Myocyte (in vitro differentiated cells): ENCODE measurements around the gene PTX4. TPM values are rescaled to one million over a fixed set of nuclear protein-coding genes. Genes with fewer than 3 reads are reported as not detected.

Experiments
- DNase-seq: peaks from one replicate; pipeline ENCODE4 v3.0.0-alpha.2; 2012; ENCODE audit warnings: low read depth
- polyA plus RNA-seq: library from polyadenylated mRNA; unstranded; fragments of >200 nt; gene quantifications from one replicate; pipeline ENCODE4 v1.2.1, GENCODE V29; 2012; ENCODE audit warnings: missing spikeins
- total RNA-seq: library from RNA; depleted of rRNA; stranded (reverse); fragments of >200 nt; gene quantifications from 2 replicates; pipeline ENCODE4 v1.2.3, GENCODE V29; 2014

PTX4 gene, protein sequence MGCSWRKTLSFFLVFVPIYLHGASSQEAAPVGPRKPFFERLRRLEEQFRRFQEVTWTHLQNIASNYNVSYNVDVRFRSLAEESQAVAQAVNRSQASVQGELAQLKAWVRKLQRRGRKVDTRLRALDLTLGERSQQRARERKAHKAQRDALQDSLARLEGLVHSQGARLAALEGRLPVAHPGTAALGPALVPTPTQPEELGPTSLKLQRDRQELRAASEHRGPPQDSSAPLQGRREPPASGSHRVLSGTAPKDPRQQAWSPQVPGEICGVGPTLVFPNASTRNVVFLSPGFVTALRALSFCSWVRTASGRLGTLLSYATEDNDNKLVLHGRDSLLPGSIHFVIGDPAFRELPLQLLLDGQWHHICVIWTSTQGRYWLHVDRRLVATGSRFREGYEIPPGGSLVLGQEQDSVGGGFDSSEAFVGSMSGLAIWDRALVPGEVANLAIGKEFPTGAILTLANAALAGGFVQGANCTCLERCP
- not detected in 2 replicates for total RNA-seq
- polyA plus RNA-seq = not detected

DNA sequence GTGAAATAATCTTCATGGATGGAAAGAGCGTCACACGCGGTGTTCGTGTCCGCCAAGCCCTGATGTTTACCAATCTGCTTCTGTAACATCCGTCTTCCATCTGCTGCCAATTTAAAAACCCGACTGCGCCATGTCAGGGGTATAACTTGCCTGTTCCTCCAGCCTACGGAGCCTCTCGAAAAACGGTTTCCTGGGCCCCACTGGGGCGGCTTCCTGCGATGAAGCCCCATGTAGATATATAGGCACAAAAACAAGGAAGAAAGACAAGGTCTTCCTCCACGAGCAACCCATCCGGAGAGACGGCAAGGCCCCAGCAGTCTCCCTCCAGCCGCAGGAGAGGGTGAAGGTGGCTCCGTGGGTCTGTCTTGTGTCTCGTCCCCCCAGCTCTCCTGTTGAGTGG lies at the start of gene PTX4:
Gene PTX4, minus strand, starts transcription at position 326 of the 400 bp plus-strand sequence. Its CDS starts 35 bp downstream, at position 291.
- DNase-seq = no peak

DNA sequence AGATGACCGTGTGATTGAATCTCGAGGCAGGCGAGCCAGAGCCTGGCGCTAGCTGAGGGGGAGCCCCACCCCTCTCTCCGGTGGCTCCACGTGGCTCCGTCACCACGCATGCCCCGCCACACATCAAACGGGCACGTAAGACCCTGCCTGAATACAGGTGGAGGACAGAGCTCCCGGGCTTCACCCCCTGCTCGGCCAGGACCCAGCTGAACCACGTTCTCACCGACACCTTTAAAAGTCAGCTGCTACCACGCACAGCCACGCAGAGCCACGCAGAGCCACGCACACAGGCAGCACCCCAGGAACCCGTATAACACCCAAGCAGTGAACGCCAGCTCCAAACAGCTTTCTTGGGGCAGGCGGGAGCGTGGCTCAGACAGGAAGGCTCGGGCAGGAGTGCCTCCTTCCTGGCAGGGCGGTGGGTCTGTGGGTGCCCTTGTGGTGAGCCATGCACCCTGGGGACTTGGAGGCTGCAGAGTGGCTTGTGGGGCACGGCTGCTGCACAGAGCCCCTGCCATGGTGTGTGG lies 49.1 kb upstream of the PTX4 start:
- DNase-seq = no peak

DNA sequence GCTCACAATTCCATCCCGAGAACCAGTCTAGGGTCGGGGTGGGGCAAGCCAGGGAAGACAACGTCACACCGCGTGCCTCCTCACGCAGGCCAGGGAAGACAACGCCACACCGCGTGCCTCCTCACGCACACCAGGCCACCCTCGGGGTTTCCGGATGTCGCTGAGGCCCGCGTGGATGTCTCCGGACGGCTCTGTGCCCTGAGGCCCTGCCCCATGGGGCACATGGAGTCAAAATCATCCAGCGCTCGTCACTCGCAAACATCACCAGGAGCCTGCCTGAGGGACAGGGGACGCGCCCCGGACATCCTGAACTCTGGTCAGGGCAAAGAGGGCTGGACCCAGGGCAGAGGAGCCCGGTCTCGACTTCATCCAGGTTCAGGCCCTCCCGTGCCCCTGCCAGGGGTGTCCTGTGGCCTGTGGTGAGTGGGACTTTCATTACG lies 48.4 kb upstream of the PTX4 start:
- DNase-seq = no peak

DNA sequence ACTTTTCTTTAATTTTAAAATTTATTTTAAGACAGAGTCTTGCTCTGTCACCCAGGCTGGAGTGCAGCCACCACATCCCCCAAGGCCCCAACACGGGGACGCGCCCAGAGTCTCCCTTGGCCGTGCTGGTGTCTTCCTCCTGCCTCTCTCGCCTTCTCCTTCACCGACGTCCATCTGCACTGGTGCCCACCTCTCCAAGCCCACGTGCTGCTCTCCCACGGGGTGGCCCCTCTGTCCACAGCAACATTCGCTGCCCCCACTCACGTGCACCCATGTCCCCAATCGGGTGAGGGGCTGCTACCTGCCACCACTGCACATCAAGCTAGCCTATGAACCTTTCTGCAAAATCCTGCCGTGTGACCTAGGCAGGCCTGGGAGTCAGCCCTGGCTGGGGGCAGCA lies 47.9 kb upstream of the PTX4 start:
- DNase-seq = no peak

DNA sequence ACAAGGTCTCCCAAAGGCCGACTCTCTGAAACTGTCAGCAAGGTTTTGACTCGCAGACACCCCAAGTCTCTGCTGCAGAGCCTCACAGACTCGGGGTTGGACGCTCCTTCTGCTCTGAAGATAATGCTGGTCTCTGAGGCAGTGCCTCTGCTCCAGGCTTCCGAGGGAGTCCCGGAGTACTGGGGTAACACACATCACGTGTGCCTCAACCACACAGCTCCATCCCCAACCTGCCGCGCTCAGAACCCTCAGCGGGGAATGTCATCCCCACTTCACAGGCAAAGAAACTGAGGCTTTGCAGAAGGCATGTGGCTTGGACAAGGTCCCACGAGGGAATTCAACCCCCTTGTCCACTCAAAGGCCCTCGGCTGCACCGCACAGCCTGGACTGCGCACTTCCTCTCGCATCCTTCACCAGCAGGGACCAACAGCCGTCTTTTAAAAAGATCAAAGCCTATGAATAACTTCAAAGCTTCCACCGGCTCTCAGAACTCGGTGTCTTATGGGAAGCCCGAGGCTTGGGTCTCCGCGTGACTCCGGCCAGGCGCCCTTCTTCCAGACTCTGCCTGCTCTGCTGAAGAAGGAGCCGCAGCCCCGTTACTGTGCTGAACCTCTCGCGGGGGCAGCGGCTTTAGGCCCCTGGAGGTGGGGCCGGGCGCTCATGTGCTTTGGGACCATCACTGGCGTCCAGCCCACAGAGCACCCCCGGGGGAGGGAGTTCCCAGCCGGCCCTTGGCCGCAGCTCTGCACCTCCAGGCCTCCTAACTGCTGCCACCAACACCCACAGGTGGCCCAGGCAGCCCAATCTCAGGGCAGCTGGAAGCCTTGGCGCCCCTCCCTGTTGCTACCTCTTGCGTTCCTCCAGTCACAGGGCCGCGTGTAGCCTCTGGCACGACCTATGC lies 46.9 kb upstream of the PTX4 start:
- no peak for DNase-seq

DNA sequence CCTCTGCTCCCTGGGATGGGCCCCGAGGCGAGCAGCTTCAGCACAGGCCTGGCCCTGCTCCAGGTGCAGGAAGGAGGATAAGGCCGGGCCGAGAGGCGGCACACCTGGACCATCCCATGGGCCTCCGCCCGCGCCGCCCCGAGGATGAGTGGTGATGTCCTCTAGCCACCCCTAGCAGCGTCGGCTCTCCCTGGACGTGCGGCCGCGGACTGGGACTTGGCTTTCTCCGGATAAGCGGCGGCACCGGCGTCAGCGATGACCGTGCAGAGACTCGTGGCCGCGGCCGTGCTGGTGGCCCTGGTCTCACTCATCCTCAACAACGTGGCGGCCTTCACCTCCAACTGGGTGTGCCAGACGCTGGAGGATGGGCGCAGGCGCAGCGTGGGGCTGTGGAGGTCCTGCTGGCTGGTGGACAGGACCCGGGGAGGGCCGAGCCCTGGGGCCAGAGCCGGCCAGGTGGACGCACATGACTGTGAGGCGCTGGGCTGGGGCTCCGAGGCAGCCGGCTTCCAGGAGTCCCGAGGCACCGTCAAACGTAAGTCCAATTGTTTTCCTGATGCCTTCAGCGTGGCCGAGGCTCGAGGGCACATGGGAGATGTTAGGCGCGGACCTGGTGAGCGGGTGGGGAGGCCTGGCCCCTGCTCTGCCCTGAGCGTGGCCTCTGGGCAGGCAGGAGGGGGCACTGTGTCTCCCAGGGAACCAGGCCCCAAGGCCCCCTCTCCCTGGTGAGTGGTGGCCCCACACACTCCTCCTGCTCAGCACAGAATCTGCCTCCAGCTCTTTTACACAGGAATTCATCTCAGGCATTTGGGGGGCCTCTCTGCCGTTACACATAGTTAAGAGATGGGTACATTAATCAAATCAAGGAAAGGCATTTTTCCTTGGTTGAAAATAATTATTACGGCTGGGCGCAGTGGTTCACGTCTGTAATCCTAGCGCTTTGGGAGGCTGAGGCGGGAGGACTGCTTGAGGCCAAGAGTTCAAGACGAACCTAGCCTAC lies 45.6 kb upstream of the PTX4 start:
- DNase-seq = no peak

DNA sequence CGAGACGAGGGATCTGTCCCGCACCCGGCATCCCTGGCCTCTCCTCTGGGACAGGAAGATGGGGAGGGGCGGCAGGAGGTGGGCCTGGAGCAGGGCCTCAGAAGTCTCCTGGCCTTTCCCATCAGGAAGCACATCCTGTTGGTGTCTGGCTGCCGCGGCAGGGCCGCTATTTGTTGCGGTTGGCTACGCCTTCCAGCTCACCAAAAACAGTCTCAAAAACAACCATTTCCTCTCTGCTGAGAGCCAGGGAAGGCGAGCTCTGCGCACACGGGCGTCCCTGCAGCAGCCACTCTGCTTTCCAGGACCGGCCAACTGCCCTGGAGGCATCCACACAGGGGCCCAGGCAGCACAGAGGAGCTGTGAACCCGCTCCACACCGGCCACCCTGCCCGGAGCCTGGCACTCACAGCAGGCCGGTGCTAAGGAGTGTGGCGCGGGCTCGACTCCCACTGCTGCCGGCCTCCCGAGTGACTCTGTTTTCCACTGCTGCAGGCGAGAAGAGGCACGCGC lies 44.8 kb upstream of the PTX4 start, which contains the start of gene TMEM204:
Gene TMEM204, plus strand, starts transcription at position 224 of the 509 bp plus-strand sequence. CDS start 610 bp downstream, outside the sequence.
- DNase-seq = no peak

DNA sequence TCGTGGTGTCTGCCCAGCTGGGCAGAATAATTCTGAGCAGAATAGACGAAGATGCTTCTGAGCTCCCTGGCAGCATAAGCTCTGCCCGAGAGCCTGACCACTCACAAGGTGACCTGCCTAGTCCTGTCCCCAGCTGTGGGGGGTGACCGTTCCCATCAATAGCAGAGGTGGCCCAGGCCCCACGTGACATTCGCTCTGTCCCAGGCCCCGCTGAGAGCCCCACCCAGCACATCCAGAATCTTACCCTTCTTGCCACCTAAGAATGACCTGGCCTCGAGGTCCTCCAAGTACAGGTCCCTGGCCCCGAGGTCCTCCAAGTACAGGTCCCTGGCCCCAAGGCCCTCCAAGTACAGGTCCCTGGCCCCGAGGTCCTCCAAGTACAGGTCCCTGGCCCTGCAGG lies 44.0 kb upstream of the PTX4 start:
- no peak for DNase-seq

DNA sequence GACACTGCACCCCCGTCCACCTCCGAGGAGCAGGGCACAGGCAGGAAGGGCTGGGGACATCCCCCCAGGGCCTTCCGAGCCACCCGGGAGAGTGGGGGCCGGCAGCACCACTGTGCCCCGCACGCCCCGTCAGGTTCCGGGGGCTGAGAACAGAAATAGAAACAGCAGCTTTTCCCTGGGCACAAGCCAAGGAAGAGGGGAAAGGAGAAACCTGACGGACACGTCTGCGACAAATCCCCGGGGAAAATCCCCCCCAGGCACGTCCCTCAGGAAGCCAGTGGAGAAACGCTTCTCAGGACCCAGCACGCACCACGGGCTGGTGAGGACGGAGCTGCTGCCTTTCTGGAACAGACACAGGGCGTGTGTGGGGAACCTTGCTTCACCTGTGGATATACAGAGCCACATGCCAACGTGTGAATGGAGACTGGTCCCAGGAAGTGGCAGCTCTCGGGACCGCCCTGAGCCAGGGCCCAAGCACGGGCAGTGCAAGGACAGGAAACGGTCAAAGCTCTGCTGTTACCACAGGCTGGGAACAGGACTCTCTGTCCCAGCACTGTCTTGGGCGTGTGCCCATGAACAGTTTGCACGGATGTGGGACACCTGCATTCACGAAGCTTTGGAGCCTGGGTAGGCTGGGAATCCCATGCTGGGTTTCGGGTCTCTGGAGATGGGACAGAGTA lies 43.5 kb upstream of the PTX4 start:
- no peak for DNase-seq

DNA sequence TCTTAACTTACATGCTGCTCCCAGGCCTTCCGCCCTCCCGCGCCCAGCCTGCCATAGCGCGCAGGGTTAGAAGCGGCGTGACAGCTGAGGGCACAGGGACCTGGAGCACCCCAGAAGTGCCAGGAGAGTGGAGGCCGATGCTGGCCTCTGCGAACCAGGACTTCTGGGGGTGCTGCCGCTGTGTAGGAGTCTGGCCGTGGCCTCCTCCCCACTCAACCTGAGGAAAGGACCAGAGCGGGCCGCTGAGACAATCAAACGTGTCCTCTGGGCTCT lies 42.8 kb upstream of the PTX4 start:
- no peak for DNase-seq

DNA sequence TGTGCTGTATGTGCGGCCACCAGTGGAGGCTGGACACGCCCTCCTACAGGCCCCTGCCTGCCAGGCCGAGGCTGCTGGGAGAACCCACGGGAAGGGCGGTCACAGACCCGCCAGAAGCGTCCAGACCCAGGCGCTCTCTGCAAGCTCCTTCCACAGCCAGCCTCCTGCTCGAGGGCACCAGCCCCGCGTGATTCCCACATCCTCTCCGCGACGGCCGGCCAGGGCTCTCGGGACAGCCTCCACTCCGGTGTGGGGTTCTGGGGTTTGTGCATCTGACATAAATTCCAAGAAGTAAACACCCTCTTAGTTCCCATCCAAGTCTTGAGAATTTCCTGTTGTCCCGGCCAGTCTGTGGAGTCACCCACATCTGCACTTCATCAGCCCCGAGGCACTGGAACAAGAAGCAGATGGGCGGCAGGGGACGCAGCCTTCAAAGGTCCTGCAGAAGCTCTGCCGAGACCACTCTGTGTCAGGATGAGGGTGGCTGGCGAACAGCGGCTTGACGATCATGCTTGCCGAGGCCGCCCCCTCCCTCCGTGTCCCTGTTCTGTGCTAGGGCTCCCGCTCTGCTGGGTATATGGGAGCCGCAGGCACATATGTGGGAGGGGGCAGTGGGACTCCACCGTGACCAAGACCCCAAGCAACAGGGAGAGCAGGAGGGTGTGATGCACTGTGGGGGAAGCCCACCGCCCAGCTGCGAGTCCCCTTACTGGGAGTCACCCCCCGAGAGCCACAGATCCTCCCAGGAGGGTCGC lies 42.3 kb upstream of the PTX4 start:
- DNase-seq = no peak

DNA sequence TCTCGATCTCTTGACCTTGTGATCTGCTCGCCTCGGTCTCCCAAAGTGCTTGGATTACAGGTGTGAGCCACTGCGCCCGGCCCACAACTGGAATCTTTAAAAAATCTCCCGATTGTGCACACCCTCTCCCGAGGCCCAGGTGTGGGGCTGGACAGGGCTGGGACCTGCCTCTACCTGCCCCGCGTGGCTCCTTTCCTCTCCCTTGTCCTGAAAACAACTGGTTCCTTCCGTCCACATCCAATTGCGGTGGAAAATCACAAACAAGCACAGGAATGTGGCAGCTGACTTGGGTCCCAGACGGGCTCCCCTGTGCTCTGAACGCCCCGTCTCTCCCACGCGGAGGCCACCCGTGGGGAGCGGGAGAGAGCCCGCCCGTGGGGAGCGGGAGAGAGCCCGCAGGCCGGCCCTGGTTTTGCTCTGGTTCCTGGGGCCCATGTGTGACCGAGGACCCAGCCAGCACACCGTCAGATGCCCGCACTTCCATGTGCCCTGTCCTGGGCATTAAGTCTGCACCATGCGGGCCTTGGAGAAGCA lies 41.7 kb upstream of the PTX4 start:
- no peak for DNase-seq

DNA sequence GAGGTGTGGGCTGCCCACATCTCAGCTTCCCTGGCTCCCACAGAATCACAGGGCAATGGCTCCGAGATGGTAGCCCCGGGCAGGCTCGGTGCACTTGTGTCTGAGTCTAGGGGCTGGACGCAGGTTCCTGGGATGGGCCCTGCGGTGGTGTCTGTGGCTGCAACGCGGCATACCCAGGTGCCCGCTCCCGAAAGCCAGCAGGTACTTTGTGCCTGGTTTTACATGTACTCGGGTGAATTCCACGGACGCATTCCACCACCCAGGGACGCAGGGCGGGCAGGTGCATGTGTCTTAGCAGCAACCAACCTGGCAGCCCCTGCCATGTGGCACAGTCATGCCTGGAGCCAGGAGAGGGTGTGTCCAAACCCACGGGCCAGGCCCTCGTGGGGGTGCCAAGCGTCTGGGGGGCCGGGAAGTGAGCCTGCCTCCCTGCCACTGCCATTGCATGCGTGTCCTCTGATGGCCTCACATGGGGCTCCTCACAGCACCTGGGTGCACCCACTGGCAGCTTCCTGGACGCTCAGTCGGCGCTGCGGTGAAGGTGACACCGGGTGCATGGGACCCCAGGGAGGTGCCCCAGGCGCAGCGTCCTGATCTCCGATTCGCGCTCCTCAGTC lies 40.3 kb upstream of the PTX4 start:
- no peak for DNase-seq

DNA sequence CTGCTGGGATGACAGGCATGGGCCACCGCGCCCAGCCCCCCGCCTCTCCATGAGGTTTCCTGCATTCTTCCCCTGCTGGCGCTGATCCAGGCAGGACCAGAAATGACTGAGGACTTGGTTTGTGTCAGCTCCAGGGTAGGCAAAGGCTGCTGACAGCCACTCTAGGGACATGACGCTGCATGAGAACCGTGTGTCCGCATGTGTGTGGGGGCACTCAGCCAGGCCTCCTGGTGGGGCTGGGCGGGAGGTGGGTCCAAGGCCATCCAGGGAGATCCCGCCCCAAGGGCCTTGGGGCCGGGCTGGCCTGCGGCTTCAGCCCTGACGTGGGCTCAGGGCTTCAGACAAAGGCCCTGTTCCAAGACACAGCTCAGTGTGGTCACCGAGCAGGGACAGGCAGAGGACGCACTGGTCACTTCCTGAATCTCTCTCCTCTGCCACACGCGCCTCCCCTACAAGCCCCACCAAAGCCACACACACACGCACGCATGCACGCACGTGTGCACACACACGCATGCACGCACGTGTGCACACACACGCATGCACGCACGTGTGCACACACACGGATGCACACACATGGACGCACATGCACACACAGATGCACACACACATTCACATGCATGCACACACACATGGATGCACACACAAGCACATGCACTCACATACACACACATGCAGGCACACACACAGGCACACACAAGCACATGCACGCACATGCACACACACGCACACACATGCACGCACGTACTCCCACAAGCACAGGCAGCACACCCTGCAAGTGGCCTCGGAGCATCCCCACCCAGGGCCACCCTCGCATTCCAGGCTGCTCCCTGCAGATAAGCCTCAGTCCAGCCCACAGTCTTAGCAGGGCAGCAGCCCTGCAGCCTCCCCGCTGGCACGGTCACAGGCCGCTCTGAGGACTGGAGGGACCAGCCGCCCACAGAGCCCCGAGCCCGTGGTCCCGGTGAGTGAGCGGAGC lies 39.4 kb upstream of the PTX4 start:
- no peak for DNase-seq

DNA sequence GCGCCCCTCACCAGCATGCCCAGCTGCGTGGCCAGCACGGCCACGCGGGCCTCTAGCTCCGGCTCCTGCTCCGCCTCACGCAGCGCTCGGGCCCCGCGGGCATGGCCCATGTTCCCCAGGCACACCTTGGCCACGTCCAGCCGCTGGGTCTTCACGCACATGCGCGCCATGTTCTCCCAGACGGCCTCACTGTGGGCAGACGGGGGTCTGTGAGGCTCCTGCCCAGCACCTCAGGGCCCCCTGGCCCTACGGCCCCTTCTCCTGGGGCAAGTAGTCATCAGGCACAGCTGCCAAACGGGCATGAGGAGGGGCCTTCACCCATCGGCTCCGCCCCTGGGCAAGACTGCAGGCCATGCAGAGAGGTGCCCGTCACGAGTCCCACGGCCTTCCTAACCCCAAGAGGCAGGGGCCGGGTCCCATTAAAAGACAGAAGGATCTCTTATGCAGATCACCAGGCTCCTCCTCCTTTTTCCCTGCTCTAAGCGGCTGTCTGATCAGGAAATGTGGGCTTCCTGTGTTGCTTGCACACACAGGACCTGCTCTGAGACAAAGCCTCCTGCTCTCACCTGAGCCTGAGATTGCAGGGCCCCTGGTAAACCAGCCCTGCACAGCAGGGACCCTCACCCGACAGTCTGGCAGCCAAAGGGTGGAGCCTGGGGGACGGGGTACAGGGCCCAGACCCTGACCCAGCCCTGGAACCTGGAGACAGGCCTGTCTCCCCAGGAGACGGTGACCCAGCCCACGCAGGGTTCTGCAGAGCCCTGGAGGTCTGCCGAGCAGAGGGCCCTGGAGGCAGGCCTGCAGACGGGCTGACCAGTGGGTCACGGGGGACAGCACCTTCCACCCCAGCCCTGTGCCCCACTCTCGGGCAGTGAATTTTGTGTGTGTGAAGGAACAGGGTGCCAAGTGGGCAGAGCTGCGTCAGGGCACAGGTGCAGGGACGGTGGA lies 38.1 kb upstream of the PTX4 start:
- DNase-seq = no peak
